HG03571 (cell line): ENCODE data around the gene MRPL50.
"Not testable (repeated sequence)": the region's sequence is repeated elsewhere in the genome, so short reads cannot be mapped to it uniquely, and the experiment has no call there.

ENCODE experiments used
- ATAC-seq: cut with Tn5 transposase; IDR thresholded peaks from one replicate; pipeline ENCODE4 v1.9.1; 2021; ENCODE audit not compliant: unreplicated experiment

Gene MRPL50

GRCh38 chr9:101418518-101419430 is 20.4 kb upstream of the MRPL50 start:
- ATAC-seq = no peak

- no peak for ATAC-seq
Observed at GRCh38 chr9:101417977-101418376, 19.6 kb upstream of the MRPL50 start.

GRCh38 chr9:101417389-101417788 is 19.0 kb upstream of the MRPL50 start:
- ATAC-seq = no peak

- no peak for ATAC-seq
Observed at GRCh38 chr9:101415578-101415977, 17.2 kb upstream of the MRPL50 start.

GRCh38 chr9:101414839-101415238 is 16.4 kb upstream of the MRPL50 start:
- ATAC-seq = no peak

GRCh38 chr9:101409079-101409477 is 10.7 kb upstream of the MRPL50 start:
- no peak for ATAC-seq

GRCh38 chr9:101408374-101409078 is 10.1 kb upstream of the MRPL50 start:
- no peak for ATAC-seq

- ATAC-seq = no peak
Observed at GRCh38 chr9:101403516-101404285, 5.3 kb upstream of the MRPL50 start.

- ATAC-seq = no peak
Observed at GRCh38 chr9:101400120-101400519, 1.7 kb upstream of the MRPL50 start.

GRCh38 chr9:101399643-101399970 is 1.2 kb upstream of the MRPL50 start:
- no peak for ATAC-seq

GRCh38 chr9:101398930-101399642 is 668 bp upstream of the MRPL50 start:
- peak; percentile 0 for ATAC-seq

GRCh38 chr9:101397746-101398067 is 711 bp downstream of the MRPL50 start:
- no peak for ATAC-seq

- ATAC-seq = no peak
Observed at GRCh38 chr9:101394687-101395086, 3.7 kb downstream of the MRPL50 start.

GRCh38 chr9:101393135-101393534 is 5.3 kb downstream of the MRPL50 start:
- no peak for ATAC-seq

GRCh38 chr9:101388507-101388993 is 9.9 kb downstream of the MRPL50 start:
- ATAC-seq = no peak

- ATAC-seq = no peak
Observed at GRCh38 chr9:101387871-101388506, 10.4 kb downstream of the MRPL50 start.

- not testable (repeated sequence) for ATAC-seq
Observed at GRCh38 chr9:101384873-101385536, 13.4 kb downstream of the MRPL50 start, which contains the start of gene BAAT. TSS of gene BAAT (minus strand) at chr9:101385006. CDS start at chr9:101371404, 13,602 bp downstream.

- no peak for ATAC-seq
Observed at GRCh38 chr9:101383361-101383760, 15.1 kb downstream of the MRPL50 start.

- ATAC-seq = no peak
Observed at GRCh38 chr9:101381833-101382342, 16.5 kb downstream of the MRPL50 start.

GRCh38 chr9:101381118-101381517 is 17.3 kb downstream of the MRPL50 start:
- ATAC-seq = no peak
